C4-2B (cell line): ENCODE measurements around the gene SYNDIG1.

Source experiments
- CTCF ChIP-seq: fragments of 450-650 bp; conservative IDR thresholded peaks from 2 replicates; pipeline ENCODE4 v1.5.1; 2017; ENCODE audit warnings: mild to moderate bottlenecking
- ZFX ChIP-seq: fragments of 450-650 bp; IDR thresholded peaks from 2 replicates; pipeline ENCODE4 v1.6.1; 2017

GRCh38 chr20:24691901-24692351 is 222.5 kb downstream of the SYNDIG1 start:
- TF ChIP-seq CTCF = no peak
- no peak for TF ChIP-seq ZFX
